GM12878 (cell line): ENCODE results near the gene RHEB. TPM values are rescaled to one million over a fixed set of nuclear protein-coding genes. Genes with fewer than 3 reads are reported as not detected.

Experiments used
- ATAC-seq: fragments of 200-7000 bp; cut with Tn5 transposase; 3 replicates; pipeline ENCODE4 v1.9.1; 2020; ENCODE audit warnings: mild to moderate bottlenecking, moderate library complexity
- BruUV-seq: library from RNA; stranded (reverse); fragments of 400-500 nt; replicated peaks from 2 replicates; lab custom pipeline; 2021; lab: Mats Ljungman, UMichigan
- CTCF ChIA-PET: fragments of 300-600 bp; sonication (Branson Sonifier 250); formaldehyde crosslinking; extraction: SDS; loops from one replicate; lab custom pipeline; 2021; ENCODE audit warnings: inconsistent platforms; lab: Yijun Ruan, JAX
- POLR2A ChIA-PET: fragments of 350-600 bp; formaldehyde crosslinking; extraction: SDS; loops from one replicate; lab custom pipeline; 2021; ENCODE audit warnings: inconsistent platforms; lab: Charles Lee
- RAD21 ChIA-PET: fragments of 300-600 bp; sonication (Branson Sonifier 250); formaldehyde crosslinking; loops from one replicate; lab custom pipeline; 2023; ENCODE audit warnings: antibody characterized with exemption; ENCODE audit not compliant: unreplicated experiment; lab: Charles Lee
- SMC1A ChIA-PET: fragments of 300-600 bp; sonication (Branson Sonifier 250); formaldehyde crosslinking; loops from one replicate; lab custom pipeline; 2023; ENCODE audit not compliant: unreplicated experiment, uncharacterized antibody; lab: Charles Lee
- DNase-seq: peaks from one replicate; pipeline ENCODE4 v3.0.0-alpha.2; 2011; ENCODE audit warnings: low read depth, low spot score
- FAIRE-seq: peaks from 3 replicates; lab custom pipeline; 2011; peaks lifted over from hg19 to GRCh38; lab: Jason Lieb, UNC
- H2AFZ ChIP-seq: 2 replicates; pipeline ENCODE4 v1.6.0; 2011; ENCODE audit warnings: low read depth, low read length, control low read depth; ENCODE audit not compliant: control insufficient read depth
- H3K27ac ChIP-seq: 2 replicates; pipeline ENCODE4 v1.5.1; 2011; ENCODE audit warnings: control low read depth; ENCODE audit not compliant: control insufficient read depth, insufficient read depth
- H3K27me3 ChIP-seq, 2 experiments: replicated peaks in 1 of 2; 2 replicates each; pipeline versions ENCODE4 v1.6.0 to v1.6.1; 2011; ENCODE audit warnings: low read length in 1 of 2; ENCODE audit not compliant: control insufficient read depth in 2 of 2, insufficient read depth in 2 of 2
- H3K36me3 ChIP-seq, 2 experiments: 2 replicates each; pipeline ENCODE4 v1.5.1; 2011; ENCODE audit warnings: low read length in 1 of 2; ENCODE audit not compliant: control insufficient read depth in 2 of 2, insufficient read depth in 2 of 2
- H3K4me1 ChIP-seq: 2 replicates; pipeline ENCODE4 v1.6.1; 2011; ENCODE audit warnings: mild to moderate bottlenecking, low read length, moderate library complexity, mixed read lengths; ENCODE audit not compliant: control insufficient read depth, insufficient read depth
- H3K4me2 ChIP-seq: 2 replicates; pipeline ENCODE4 v1.6.0; 2011; ENCODE audit warnings: control low read depth; ENCODE audit not compliant: control insufficient read depth, insufficient read depth
- H3K4me3 ChIP-seq: fragments of 200-600 bp; sonication (generic); 2 replicates; pipeline ENCODE4 v1.5.1; 2016
- H3K79me2 ChIP-seq: 2 replicates; pipeline ENCODE4 v1.6.0; 2011; ENCODE audit warnings: low read length; ENCODE audit not compliant: control insufficient read depth, insufficient read depth
- H3K9ac ChIP-seq: 2 replicates; pipeline ENCODE4 v1.8.0; 2011; ENCODE audit warnings: low read length, control low read depth, mixed read lengths; ENCODE audit not compliant: control insufficient read depth, insufficient read depth
- H3K9me3 ChIP-seq: replicated peaks from 3 replicates; pipeline ENCODE4 v1.5.1; 2011; ENCODE audit warnings: mild to moderate bottlenecking, low read length; ENCODE audit not compliant: control insufficient read depth, insufficient read depth
- H4K20me1 ChIP-seq: 2 replicates; pipeline ENCODE4 v1.6.0; 2011; ENCODE audit not compliant: control insufficient read depth, insufficient read depth
- ASH2L ChIP-seq: fragments of 300-600, 200-600 bp; sonication (generic); IDR thresholded peaks from 2 replicates; pipeline ENCODE4 v1.6.1; 2017; ENCODE audit warnings: low read depth, mild to moderate bottlenecking, borderline replicate concordance
- EZH2 ChIP-seq: IDR thresholded peaks from 2 replicates; pipeline ENCODE4 v1.6.1; 2012; ENCODE audit warnings: low read depth, mild to moderate bottlenecking, control low read depth, inconsistent platforms, low read length, borderline replicate concordance; ENCODE audit not compliant: control insufficient read depth
- HDAC6 ChIP-seq: fragments of 200-600 bp; sonication (generic); IDR thresholded peaks from one replicate; pipeline ENCODE4 v1.8.0; 2017; ENCODE audit warnings: antibody characterized with exemption; ENCODE audit not compliant: unreplicated experiment
- HDGF ChIP-seq: fragments of 450-650 bp; IDR thresholded peaks from 2 replicates; pipeline ENCODE4 v1.6.1; 2016; ENCODE audit warnings: antibody characterized with exemption
- KDM1A ChIP-seq: fragments of 200-600 bp; sonication (generic); IDR thresholded peaks from 2 replicates; pipeline ENCODE4 v1.6.1; 2016; ENCODE audit warnings: borderline replicate concordance
- NR2C2 ChIP-seq: IDR thresholded peaks from 2 replicates; pipeline ENCODE4 v1.6.1; 2011; ENCODE audit warnings: borderline replicate concordance, low read depth; ENCODE audit not compliant: control insufficient read depth, insufficient read length
- SMARCA5 ChIP-seq: fragments of 450-650 bp; IDR thresholded peaks from 2 replicates; pipeline ENCODE4 v1.6.1; 2017; ENCODE audit warnings: mild to moderate bottlenecking
- WGBS: methylation state at CpG from one replicate; pipeline ENCODE4 v1.1.6; 2016; ENCODE audit warnings: low lambda C conversion rate; ENCODE audit not compliant: insufficient replicate concordance, insufficient coverage; ENCODE audit errors: missing lambda C conversion rate; 5-methylcytosine and 5-hydroxymethylcytosine counted together
- in situ Hi-C: fragments of 300-500 bp; cut with MboI; formaldehyde crosslinking; loops from 9 replicates; pipeline ENCODE4 v1.14.3; 2018; ENCODE audit warnings: mixed read lengths
- intact Hi-C: fragments of 100-400 bp; cut with micrococcal nuclease; formaldehyde crosslinking; loops from one replicate; pipeline ENCODE4 v1.14.2; 2022; ENCODE audit not compliant: unreplicated experiment
- polyA plus RNA-seq, 11 experiments: library from polyadenylated mRNA; depleted of rRNA in 4 of 11; unstranded in 6 of 11; stranded (reverse) in 5 of 11; fragments of >200 nt; fragmentation: Nextera tagmentation in 4 of 11; fragmentation: Illumina TruSeq in 1 of 11; extraction: Ambion mirVana in 4 of 11; extraction: Trizol in 1 of 11; gene quantifications; 1 replicate in 1 of 11; 2 replicates in 10 of 11; pipeline versions ENCODE4 v1.2.1 to v1.2.3, GENCODE V29; 2011 to 2016; ENCODE audit warnings: inconsistent platforms in 2 of 11, missing spikeins in 2 of 11, low read depth in 1 of 11
- total RNA-seq, 4 experiments: library from RNA; depleted of rRNA in 3 of 4; stranded (reverse); fragments of >200 nt in 3 of 4; fragmentation: Illumina TruSeq in 1 of 4; extraction: Trizol in 1 of 4; gene quantifications; 2 replicates each; pipeline versions ENCODE4 v1.2.1 to v1.2.3, GENCODE V29; 2013 to 2021
- TF ChIP-seq, protein P1 (sequence below): IDR thresholded peaks from 2 replicates; pipeline ENCODE4 v1.6.1; 2012; ENCODE audit warnings: low read depth, low read length, improper control_type of control experiment
- TF ChIP-seq, protein P2 (sequence below): fragments of 450-650 bp; IDR thresholded peaks from 2 replicates; pipeline ENCODE4 v1.6.1; 2017; ENCODE audit warnings: low read depth, mild to moderate bottlenecking, moderate library complexity

Gene RHEB
- total and polyA plus RNA-seq, 10 of the 15 experiments (the other 5 are each of a cell fraction or from before 2014, with no cell fraction given), result 6.2 to 67.8 (median 38.0) TPM

DNA sequence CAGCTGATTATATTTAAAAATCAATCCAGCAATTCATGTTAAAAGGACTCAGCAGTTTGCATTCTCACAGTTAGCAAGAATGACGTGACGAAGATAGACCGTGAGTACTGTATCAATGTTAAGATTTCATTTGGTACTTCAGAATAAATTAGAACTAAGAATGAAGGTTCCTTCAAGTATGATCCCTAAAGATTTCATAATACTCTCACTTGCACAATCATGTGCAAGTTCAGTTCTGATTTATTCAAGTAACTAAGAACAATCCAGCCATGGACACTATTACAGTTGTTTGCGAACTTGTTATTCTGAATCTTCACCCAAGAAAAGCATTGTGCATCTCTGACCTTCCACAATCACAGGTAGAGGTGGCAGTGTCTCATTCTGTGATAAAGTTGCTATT lies 7.7 kb downstream of the RHEB start:
- DNase-seq (no peak), FAIRE-seq (no peak)
- H3K79me2 ChIP-seq, result peaks cover 99% of the 10 kb centered on the region
- TF ChIP-seq HDAC6 (no peak), ASH2L (no peak), HDGF (no peak), NR2C2 (no peak)
- TF ChIP-seq, all 136 proteins: peak for 0
- SMC1A ChIA-PET, result no interaction called here
- intact Hi-C loops (no loop called here), in situ Hi-C loops (no loop called here)
- H4K20me1 ChIP-seq, result peaks cover 2% of the 10 kb centered on the region; the same call in 1 of the 2 replicates
- no peak overlapping the region for H3K27ac ChIP-seq
- peaks cover 5% of the 10 kb centered on the region; the same call in 2 of the 3 replicates for H3K9me3 ChIP-seq
- peaks cover 4% of the 10 kb centered on the region; the same call in 1 of the 2 replicates for H3K4me1 ChIP-seq
- H3K9ac ChIP-seq, result no peak overlapping the region
- POLR2A ChIA-PET, result no interaction called here
- no peak for ATAC-seq
- H3K4me2 ChIP-seq, result no peak overlapping the region; the same call in 1 of the 2 replicates
- H3K27me3 ChIP-seq, result no peaks in the 10 kb centered on the region
- H2AFZ ChIP-seq, result no peak overlapping the region
- 97% methylated on average over 4 of the region's 4 CpGs for WGBS
- no peak overlapping the region for H3K4me3 ChIP-seq
- peaks cover 0 to 2% of the 10 kb centered on the region in 2 experiments; a peak in 1 of 4 replicates for H3K36me3 ChIP-seq
- RAD21 ChIA-PET, result interaction anchor here (1.0 to 1.1 kb wide), 2 partner anchors 8 to 41 kb away, joined by 3 read pairs; partner anchors contain the start of gene RHEB
- CTCF ChIA-PET, result interaction anchor here (0.7 kb wide), 1 partner anchor 16 kb away, joined by 3 read pairs; no protein-coding TSS in a partner anchor
- BruUV-seq, result no TSS peak

DNA sequence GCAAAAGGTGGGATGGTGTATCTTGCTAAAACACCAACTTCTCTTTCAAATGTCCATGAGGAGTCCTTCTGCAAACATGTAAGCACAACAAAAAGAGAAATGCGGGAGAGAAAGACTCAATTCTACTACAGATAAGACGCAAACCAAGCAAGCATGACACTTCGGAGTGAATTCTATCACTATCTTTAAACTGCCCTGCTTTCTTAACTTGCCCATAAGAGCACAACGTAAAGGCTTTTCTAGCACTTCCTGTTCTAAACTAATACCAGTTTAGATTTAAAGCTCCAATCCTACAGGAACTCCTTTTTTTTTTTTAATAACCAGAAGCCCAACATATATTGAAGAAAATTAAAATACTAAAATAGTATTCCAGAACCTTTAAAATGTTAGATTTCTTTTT lies 8.4 kb downstream of the RHEB start:
- no peak for FAIRE-seq
- intact Hi-C loops, result no loop called here
- WGBS, result 90% methylated on average over 4 of the region's 4 CpGs
- ChIA-PET CTCF (interaction anchor here (0.7 kb wide), 1 partner anchor 16 kb away, joined by 3 read pairs; no protein-coding TSS in a partner anchor), POLR2A (no interaction called here), SMC1A (interaction anchor here (1.9 kb wide), 1 partner anchor 12 kb away, joined by 6 read pairs; no protein-coding TSS in a partner anchor), RAD21 (interaction anchor here (1.0 to 1.1 kb wide), 2 partner anchors 9 to 41 kb away, joined by 3 read pairs; partner anchors contain the start of gene RHEB)
- Histone ChIP-seq H3K27ac (no peak overlapping the region), H3K79me2 (peaks cover 100% of the 10 kb centered on the region), H3K4me3 (no peak overlapping the region), H3K9me3 (peaks cover 5% of the 10 kb centered on the region; the same call in 2 of the 3 replicates), H3K4me1 (peaks cover 4% of the 10 kb centered on the region; the same call in 1 of the 2 replicates), H3K9ac (no peak overlapping the region), H3K36me3 (peaks cover 0 to 2% of the 10 kb centered on the region in 2 experiments; a peak in 2 of 4 replicates), H3K27me3 (no peaks in the 10 kb centered on the region), H4K20me1 (peaks cover 2% of the 10 kb centered on the region; the same call in 1 of the 2 replicates), H3K4me2 (no peak overlapping the region), H2AFZ (no peak overlapping the region)
- no TSS peak for BruUV-seq
- DNase-seq, result no peak
- in situ Hi-C loops, result no loop called here
- ATAC-seq, result no peak
- TF ChIP-seq, protein P1, sequence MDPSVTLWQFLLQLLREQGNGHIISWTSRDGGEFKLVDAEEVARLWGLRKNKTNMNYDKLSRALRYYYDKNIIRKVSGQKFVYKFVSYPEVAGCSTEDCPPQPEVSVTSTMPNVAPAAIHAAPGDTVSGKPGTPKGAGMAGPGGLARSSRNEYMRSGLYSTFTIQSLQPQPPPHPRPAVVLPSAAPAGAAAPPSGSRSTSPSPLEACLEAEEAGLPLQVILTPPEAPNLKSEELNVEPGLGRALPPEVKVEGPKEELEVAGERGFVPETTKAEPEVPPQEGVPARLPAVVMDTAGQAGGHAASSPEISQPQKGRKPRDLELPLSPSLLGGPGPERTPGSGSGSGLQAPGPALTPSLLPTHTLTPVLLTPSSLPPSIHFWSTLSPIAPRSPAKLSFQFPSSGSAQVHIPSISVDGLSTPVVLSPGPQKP, result no peak
- TF ChIP-seq KDM1A (no peak), SMARCA5 (no peak), EZH2 (no peak)
- TF ChIP-seq, protein P2, sequence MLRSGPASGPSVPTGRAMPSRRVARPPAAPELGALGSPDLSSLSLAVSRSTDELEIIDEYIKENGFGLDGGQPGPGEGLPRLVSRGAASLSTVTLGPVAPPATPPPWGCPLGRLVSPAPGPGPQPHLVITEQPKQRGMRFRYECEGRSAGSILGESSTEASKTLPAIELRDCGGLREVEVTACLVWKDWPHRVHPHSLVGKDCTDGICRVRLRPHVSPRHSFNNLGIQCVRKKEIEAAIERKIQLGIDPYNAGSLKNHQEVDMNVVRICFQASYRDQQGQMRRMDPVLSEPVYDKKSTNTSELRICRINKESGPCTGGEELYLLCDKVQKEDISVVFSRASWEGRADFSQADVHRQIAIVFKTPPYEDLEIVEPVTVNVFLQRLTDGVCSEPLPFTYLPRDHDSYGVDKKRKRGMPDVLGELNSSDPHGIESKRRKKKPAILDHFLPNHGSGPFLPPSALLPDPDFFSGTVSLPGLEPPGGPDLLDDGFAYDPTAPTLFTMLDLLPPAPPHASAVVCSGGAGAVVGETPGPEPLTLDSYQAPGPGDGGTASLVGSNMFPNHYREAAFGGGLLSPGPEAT, result no peak
